Urinary bladder (tissue), 4 donors: ENCODE measurements around the gene ZBTB21. TPM values are rescaled to one million over a fixed set of nuclear protein-coding genes. Genes with fewer than 3 reads are reported as not detected.

Experiments
- DNase-seq: peaks from one replicate; pipeline ENCODE4 v3.0.0-alpha.2; 2015; ENCODE audit errors: extremely low spot score
- H3K27ac ChIP-seq: one replicate; pipeline ENCODE4 v1.5.1; 2013; ENCODE audit warnings: low read depth, mild to moderate bottlenecking, moderate library complexity
- H3K36me3 ChIP-seq: one replicate; pipeline ENCODE4 v1.6.1; 2013; ENCODE audit warnings: mild to moderate bottlenecking, moderate library complexity; ENCODE audit not compliant: insufficient read depth
- H3K4me1 ChIP-seq: one replicate; pipeline ENCODE4 v1.6.1; 2013; ENCODE audit warnings: mild to moderate bottlenecking, moderate library complexity; ENCODE audit not compliant: insufficient read depth
- H3K4me3 ChIP-seq: one replicate; pipeline ENCODE4 v1.5.1; 2013; ENCODE audit warnings: low read depth, low read length
- WGBS: extraction: QIAGEN DNeasy Blood & Tissue Kit; methylation state at CpG from one replicate; pipeline ENCODE4 v1.1.7; 2013; 5-methylcytosine and 5-hydroxymethylcytosine counted together
- polyA plus RNA-seq: library from polyadenylated mRNA; stranded (reverse); fragments of 200-250 nt; gene quantifications from one replicate; pipeline ENCODE4 v1.2.3, GENCODE V29; 2013
- total RNA-seq: library from RNA; depleted of rRNA; stranded (reverse); fragments of >200 nt; gene quantifications from one replicate; pipeline ENCODE4 v1.2.3, GENCODE V29; 2014
- donor health status: healthy with polysubstance abuse.
- donor health status: healthy.

ZBTB21 gene
- total and polyA plus RNA-seq, 2 donors, result 5.2 to 12.6 TPM

GRCh38 chr21:41985662-41986416 lies 24.3 kb downstream of the ZBTB21 start:
- Histone ChIP-seq H3K4me3 (no peak overlapping the region), H3K4me1 (no peaks in the 10 kb centered on the region), H3K27ac (no peak overlapping the region), H3K36me3 (no peaks in the 10 kb centered on the region)
- WGBS, result 84% methylated on average over 6 of the region's 6 CpGs
- DNase-seq, result no peak

GRCh38 chr21:41983229-41983628 lies 26.9 kb downstream of the ZBTB21 start:
- no peak overlapping the region for H3K4me3 ChIP-seq
- H3K27ac ChIP-seq, result no peak overlapping the region
- no peak for DNase-seq
- no peaks in the 10 kb centered on the region for H3K36me3 ChIP-seq
- H3K4me1 ChIP-seq, result no peaks in the 10 kb centered on the region
- WGBS, result 92% methylated on average over 1 of the region's 1 CpG

- no peaks in the 10 kb centered on the region for H3K4me1 ChIP-seq
- no peaks in the 10 kb centered on the region for H3K36me3 ChIP-seq
- H3K27ac ChIP-seq, result no peak overlapping the region
- H3K4me3 ChIP-seq, result no peak overlapping the region
- no peak for DNase-seq
Observed at GRCh38 chr21:41980561-41980960, 29.6 kb downstream of the ZBTB21 start.

GRCh38 chr21:41979751-41980369 lies 30.3 kb downstream of the ZBTB21 start:
- no peaks in the 10 kb centered on the region for H3K36me3 ChIP-seq
- 76% methylated on average over 7 of the region's 7 CpGs for WGBS
- H3K27ac ChIP-seq, result no peak overlapping the region
- no peak overlapping the region for H3K4me3 ChIP-seq
- H3K4me1 ChIP-seq, result no peaks in the 10 kb centered on the region
- DNase-seq, result no peak

GRCh38 chr21:41979335-41979734 lies 30.8 kb downstream of the ZBTB21 start:
- Histone ChIP-seq H3K36me3 (no peaks in the 10 kb centered on the region), H3K4me3 (no peak overlapping the region), H3K27ac (no peak overlapping the region), H3K4me1 (no peaks in the 10 kb centered on the region)
- WGBS, result 62% methylated on average over 4 of the region's 4 CpGs
- no peak for DNase-seq

- no peaks in the 10 kb centered on the region for H3K36me3 ChIP-seq
- no peak overlapping the region for H3K27ac ChIP-seq
- H3K4me1 ChIP-seq, result no peaks in the 10 kb centered on the region
- DNase-seq, result no peak
- 89% methylated on average over 17 of the region's 17 CpGs for WGBS
- no peak overlapping the region for H3K4me3 ChIP-seq
Observed at GRCh38 chr21:41977034-41977950, 32.9 kb downstream of the ZBTB21 start.

GRCh38 chr21:41976611-41977010 lies 33.5 kb downstream of the ZBTB21 start:
- WGBS, result 92% methylated on average over 8 of the region's 8 CpGs
- Histone ChIP-seq H3K27ac (no peak overlapping the region), H3K36me3 (no peaks in the 10 kb centered on the region), H3K4me1 (no peaks in the 10 kb centered on the region), H3K4me3 (no peak overlapping the region)
- no peak for DNase-seq

GRCh38 chr21:41975391-41976272 lies 34.5 kb downstream of the ZBTB21 start:
- 92% methylated on average over 17 of the region's 17 CpGs for WGBS
- DNase-seq, result no peak
- H3K4me3 ChIP-seq, result no peak overlapping the region
- H3K27ac ChIP-seq, result no peak overlapping the region
- no peaks in the 10 kb centered on the region for H3K4me1 ChIP-seq
- no peaks in the 10 kb centered on the region for H3K36me3 ChIP-seq

GRCh38 chr21:41974752-41975053 lies 35.5 kb downstream of the ZBTB21 start:
- Histone ChIP-seq H3K4me3 (no peak overlapping the region), H3K27ac (no peak overlapping the region), H3K36me3 (no peaks in the 10 kb centered on the region), H3K4me1 (no peaks in the 10 kb centered on the region)
- DNase-seq, result no peak
- 83% methylated on average over 4 of the region's 4 CpGs for WGBS

GRCh38 chr21:41973861-41974751 lies 36.1 kb downstream of the ZBTB21 start:
- DNase-seq, result no peak
- 74% methylated on average over 14 of the region's 14 CpGs for WGBS
- Histone ChIP-seq H3K4me3 (no peak overlapping the region), H3K4me1 (no peaks in the 10 kb centered on the region), H3K36me3 (no peaks in the 10 kb centered on the region), H3K27ac (no peak overlapping the region)

- H3K4me3 ChIP-seq, result no peak overlapping the region
- DNase-seq, result no peak
- H3K27ac ChIP-seq, result no peak overlapping the region
- 90% methylated on average over 15 of the region's 15 CpGs for WGBS
- H3K4me1 ChIP-seq, result no peaks in the 10 kb centered on the region
- no peaks in the 10 kb centered on the region for H3K36me3 ChIP-seq
Observed at GRCh38 chr21:41973427-41973831, 36.7 kb downstream of the ZBTB21 start.

GRCh38 chr21:41972511-41973205 lies 37.5 kb downstream of the ZBTB21 start:
- no peak for DNase-seq
- 89% methylated on average over 23 of the region's 23 CpGs for WGBS
- no peak overlapping the region for H3K27ac ChIP-seq
- H3K36me3 ChIP-seq, result no peaks in the 10 kb centered on the region
- H3K4me1 ChIP-seq, result no peaks in the 10 kb centered on the region
- no peak overlapping the region for H3K4me3 ChIP-seq
